Measurements from ENCODE around the gene XCL2.

DNA sequence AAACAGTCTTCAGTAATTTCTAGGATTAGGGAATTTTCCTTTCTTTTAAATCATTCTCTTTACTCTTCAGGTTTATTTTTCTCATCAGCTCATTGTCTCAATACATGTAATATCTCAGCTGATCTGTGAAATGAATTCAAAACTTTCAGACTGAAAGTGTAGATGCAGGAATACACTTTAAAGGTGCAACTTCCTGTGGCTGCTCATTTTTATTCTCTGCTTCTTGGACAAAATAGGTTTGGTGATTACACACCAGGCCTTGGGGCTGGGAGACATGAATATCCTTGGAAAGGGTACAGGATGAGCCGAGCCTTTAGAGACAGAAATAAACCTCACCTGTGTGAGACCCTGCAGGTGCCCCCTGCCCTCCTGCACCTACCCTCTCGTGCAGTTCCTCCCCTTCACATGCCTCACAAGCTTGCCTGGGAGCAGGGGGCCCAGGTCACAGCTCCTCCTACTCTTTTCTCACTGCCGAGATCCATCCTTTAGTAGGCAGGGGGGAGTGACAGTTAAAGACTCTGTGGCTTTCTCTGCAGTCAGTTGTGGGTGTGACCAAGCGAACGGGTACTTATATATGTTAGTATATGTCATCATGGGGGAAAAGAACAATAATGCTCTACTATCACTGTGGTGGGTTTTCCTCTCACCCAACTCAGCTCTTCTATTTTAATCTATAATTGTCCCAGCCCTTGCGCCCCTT is 23.6 kb downstream of the XCL2 start:
- TF ChIP-seq, protein P1, sequence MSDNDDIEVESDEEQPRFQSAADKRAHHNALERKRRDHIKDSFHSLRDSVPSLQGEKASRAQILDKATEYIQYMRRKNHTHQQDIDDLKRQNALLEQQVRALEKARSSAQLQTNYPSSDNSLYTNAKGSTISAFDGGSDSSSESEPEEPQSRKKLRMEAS (IDR thresholded peaks at IDR 0.05): no peak
- TF ChIP-seq FOXA1 (IDR thresholded peaks at IDR 0.05): no peak
- TF ChIP-seq NR2F2 (IDR thresholded peaks at IDR 0.05): no peak
- TF ChIP-seq SP1 (IDR thresholded peaks at IDR 0.05): no peak
- TF ChIP-seq, protein P2, sequence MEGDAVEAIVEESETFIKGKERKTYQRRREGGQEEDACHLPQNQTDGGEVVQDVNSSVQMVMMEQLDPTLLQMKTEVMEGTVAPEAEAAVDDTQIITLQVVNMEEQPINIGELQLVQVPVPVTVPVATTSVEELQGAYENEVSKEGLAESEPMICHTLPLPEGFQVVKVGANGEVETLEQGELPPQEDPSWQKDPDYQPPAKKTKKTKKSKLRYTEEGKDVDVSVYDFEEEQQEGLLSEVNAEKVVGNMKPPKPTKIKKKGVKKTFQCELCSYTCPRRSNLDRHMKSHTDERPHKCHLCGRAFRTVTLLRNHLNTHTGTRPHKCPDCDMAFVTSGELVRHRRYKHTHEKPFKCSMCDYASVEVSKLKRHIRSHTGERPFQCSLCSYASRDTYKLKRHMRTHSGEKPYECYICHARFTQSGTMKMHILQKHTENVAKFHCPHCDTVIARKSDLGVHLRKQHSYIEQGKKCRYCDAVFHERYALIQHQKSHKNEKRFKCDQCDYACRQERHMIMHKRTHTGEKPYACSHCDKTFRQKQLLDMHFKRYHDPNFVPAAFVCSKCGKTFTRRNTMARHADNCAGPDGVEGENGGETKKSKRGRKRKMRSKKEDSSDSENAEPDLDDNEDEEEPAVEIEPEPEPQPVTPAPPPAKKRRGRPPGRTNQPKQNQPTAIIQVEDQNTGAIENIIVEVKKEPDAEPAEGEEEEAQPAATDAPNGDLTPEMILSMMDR (IDR thresholded peaks at IDR 0.05; ENCODE audit: low read depth, low read length, missing input control): no peak
- no peak for TF ChIP-seq EGR1 (IDR thresholded peaks at IDR 0.05; ENCODE audit: low read depth in 2 of 2)
- TF ChIP-seq YY1 (IDR thresholded peaks at IDR 0.05): no peak
